Prostate gland (tissue), 2 donors: ENCODE measurements around the gene FLT1. TPM values are rescaled to one million over a fixed set of nuclear protein-coding genes. Genes with fewer than 3 reads are reported as not detected.

Experiments used
- DNase-seq: peaks from one replicate; pipeline ENCODE4 v3.0.0-alpha.2; 2019; ENCODE audit warnings: low spot score
- H3K27ac ChIP-seq, 2 donors: fragments of 200-600 bp; sonication (generic); 2 replicates each; pipeline ENCODE4 v1.5.1; 2017 to 2019
- H3K27me3 ChIP-seq: fragments of 200-600 bp; sonication (generic); replicated peaks from 2 replicates; pipeline ENCODE4 v1.5.1; 2019; ENCODE audit not compliant: insufficient read depth
- H3K36me3 ChIP-seq, 2 donors: fragments of 200-600 bp; sonication (generic); 1 replicate in 1 of 2; 2 replicates in 1 of 2; pipeline versions ENCODE4 v1.5.1 to v1.8.1; 2017 to 2019
- H3K4me1 ChIP-seq: fragments of 200-600 bp; sonication (generic); replicated peaks from 2 replicates; pipeline ENCODE4 v1.5.1; 2019
- H3K4me3 ChIP-seq, 2 donors: fragments of 200-600 bp; sonication (generic); 2 replicates each; pipeline ENCODE4 v1.5.1; 2017 to 2019
- H3K9me3 ChIP-seq: fragments of 200-600 bp; sonication (generic); 2 replicates; pipeline ENCODE4 v1.5.1; 2017
- POLR2A ChIP-seq: fragments of 450-650 bp; IDR thresholded peaks from one replicate; pipeline ENCODE4 v1.6.1; 2016; ENCODE audit warnings: antibody characterized with exemption, mild to moderate bottlenecking
- POLR2AphosphoS5 ChIP-seq: sonication (generic); formaldehyde crosslinking; IDR thresholded peaks from one replicate; pipeline ENCODE4 v1.6.1; 2017; ENCODE audit warnings: antibody characterized with exemption
- WGBS: methylation state at CpG from one replicate; pipeline ENCODE4 v1.1.5; 2018; 5-methylcytosine and 5-hydroxymethylcytosine counted together
- intact Hi-C: fragments of 100-400 bp; cut with DNase I; formaldehyde crosslinking; loops from one replicate; pipeline ENCODE4 v1.14.2; 2022
- total RNA-seq, 2 donors: library from RNA; depleted of rRNA; stranded (reverse); fragments of >200 nt; gene quantifications; one replicate each; pipeline ENCODE4 v1.1.0, GENCODE V29; 2016
- TF ChIP-seq, protein P1 (sequence below), 4 experiments: fragments of 200-600 bp in 2 of 4; fragments of 450-650 bp in 2 of 4; sonication (generic) in 2 of 4; IDR thresholded peaks; 1 replicate in 3 of 4; 2 replicates in 1 of 4; pipeline ENCODE4 v1.5.1; 2016 to 2019; ENCODE audit warnings: antibody characterized with exemption in 4 of 4, mild to moderate bottlenecking in 2 of 4, moderate library complexity in 2 of 4

FLT1 gene
- total RNA-seq, 2 donors from 2014 or later, result 9.1 to 27.0 TPM

DNA sequence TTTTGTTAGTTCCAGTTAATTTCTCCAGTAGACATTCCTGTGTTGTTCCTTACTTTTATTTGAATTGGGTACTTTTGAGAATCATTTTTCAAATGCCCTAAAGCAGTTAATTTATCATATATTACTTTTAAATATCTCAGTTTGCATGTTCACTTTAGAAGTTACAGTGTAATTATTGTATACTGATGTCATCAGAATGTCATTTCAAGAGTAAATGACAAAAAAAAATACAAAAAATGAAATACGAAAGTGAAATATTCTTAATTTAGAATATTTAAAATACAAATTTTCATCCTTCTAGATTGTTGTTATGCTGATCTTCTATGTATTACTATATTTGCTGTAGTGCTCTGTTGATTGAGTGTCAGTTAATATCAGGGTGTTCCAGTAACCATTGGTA lies 242.4 kb downstream of the FLT1 start:
- Histone ChIP-seq H3K4me3 (no peak overlapping the region), H3K36me3 (no peaks in the 10 kb centered on the region), H3K27me3 (no peaks in the 10 kb centered on the region), H3K27ac (no peak overlapping the region), H3K9me3 (no peaks in the 10 kb centered on the region), H3K4me1 (no peaks in the 10 kb centered on the region)
- intact Hi-C loops, result no loop called here
- WGBS, result 96% methylated on average over 1 of the region's 1 CpG
- no peak for DNase-seq
- TF ChIP-seq POLR2AphosphoS5, result no peak
- TF ChIP-seq, protein P1, sequence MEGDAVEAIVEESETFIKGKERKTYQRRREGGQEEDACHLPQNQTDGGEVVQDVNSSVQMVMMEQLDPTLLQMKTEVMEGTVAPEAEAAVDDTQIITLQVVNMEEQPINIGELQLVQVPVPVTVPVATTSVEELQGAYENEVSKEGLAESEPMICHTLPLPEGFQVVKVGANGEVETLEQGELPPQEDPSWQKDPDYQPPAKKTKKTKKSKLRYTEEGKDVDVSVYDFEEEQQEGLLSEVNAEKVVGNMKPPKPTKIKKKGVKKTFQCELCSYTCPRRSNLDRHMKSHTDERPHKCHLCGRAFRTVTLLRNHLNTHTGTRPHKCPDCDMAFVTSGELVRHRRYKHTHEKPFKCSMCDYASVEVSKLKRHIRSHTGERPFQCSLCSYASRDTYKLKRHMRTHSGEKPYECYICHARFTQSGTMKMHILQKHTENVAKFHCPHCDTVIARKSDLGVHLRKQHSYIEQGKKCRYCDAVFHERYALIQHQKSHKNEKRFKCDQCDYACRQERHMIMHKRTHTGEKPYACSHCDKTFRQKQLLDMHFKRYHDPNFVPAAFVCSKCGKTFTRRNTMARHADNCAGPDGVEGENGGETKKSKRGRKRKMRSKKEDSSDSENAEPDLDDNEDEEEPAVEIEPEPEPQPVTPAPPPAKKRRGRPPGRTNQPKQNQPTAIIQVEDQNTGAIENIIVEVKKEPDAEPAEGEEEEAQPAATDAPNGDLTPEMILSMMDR (IDR thresholded peaks at IDR 0.05), result no peak
- no peak for TF ChIP-seq POLR2A

DNA sequence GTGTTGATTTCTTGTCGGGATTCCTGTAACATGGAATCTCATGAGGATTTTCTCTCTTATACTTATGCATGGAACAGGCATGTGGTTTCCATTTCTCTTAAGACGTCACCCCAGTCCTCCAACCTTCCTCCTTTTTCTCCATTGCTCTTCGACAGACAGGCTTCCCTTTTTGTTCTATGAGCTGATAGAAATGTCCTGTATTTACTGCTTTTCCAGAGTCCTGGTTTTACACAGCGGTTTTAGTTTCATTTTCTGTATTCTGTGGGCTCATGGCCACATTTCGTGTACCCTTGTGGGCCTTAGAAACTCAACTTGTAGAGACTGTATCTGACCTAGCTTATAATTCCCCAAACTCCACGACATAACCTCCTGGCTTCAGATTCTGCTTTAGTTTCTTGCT lies 243.5 kb downstream of the FLT1 start:
- Histone ChIP-seq H3K4me1 (no peaks in the 10 kb centered on the region), H3K27me3 (no peaks in the 10 kb centered on the region), H3K4me3 (no peak overlapping the region), H3K27ac (no peak overlapping the region), H3K36me3 (no peaks in the 10 kb centered on the region), H3K9me3 (no peaks in the 10 kb centered on the region)
- no peak for DNase-seq
- TF ChIP-seq, protein P1 (IDR thresholded peaks at IDR 0.05), result no peak
- no peak for TF ChIP-seq POLR2A
- intact Hi-C loops, result no loop called here
- WGBS, result 91% methylated on average over 6 of the region's 6 CpGs

DNA sequence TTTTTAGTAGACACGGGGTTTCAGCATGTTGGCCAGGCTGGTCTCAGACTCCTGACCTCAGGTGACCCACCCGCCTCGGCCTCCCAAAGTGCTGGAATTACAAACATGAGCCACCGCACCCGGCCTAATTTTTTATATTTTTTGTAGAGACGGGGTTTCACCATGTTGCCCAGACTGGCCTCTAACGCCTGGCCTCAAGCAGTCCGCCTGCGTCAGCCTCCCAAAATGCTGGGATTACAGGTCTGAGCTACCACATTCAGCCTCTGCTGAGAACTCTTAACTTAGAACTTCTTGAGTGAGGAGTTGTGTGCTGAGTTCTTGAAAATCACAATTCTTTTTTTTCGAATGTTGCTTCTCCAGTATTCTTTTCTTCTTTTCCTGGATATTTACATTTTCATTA lies 244.4 kb downstream of the FLT1 start:
- no peaks in the 10 kb centered on the region for H3K9me3 ChIP-seq
- intact Hi-C loops, result no loop called here
- no peaks in the 10 kb centered on the region for H3K4me1 ChIP-seq
- whole genome bisulfite sequencing, result 86% methylated on average over 10 of the region's 10 CpGs
- TF ChIP-seq, protein P1 (IDR thresholded peaks at IDR 0.05), result no peak
- TF ChIP-seq POLR2A (no peak), POLR2AphosphoS5 (no peak)
- no peaks in the 10 kb centered on the region for H3K27me3 ChIP-seq
- H3K4me3 ChIP-seq, result no peak overlapping the region
- H3K27ac ChIP-seq, result no peak overlapping the region
- no peaks in the 10 kb centered on the region for H3K36me3 ChIP-seq
- no peak for DNase-seq

Other genes with a start within 250 kb of the FLT1 start
- gene POMP, start 164.0 kb upstream of the FLT1 start, total RNA-seq, result 10 to 100 TPM; 26.3 to 35.9 TPM
- 10 to 100 TPM in 1 of 2 donors, 1 to 10 TPM in 1; 8.2 to 16.8 TPM for gene SLC46A3, start 223.8 kb upstream of the FLT1 start, total RNA-seq